Vagina (tissue), 2 donors: ENCODE results near the gene CBX2.

Source experiments
- CTCF ChIP-seq, 3 experiments: fragments of 450-650 bp in 2 of 3; fragments of 200-600 bp in 1 of 3; sonication (generic) in 1 of 3; IDR thresholded peaks; one replicate each; pipeline ENCODE4 v1.5.1; 2017 to 2019; ENCODE audit warnings: antibody characterized with exemption in 3 of 3, mild to moderate bottlenecking in 2 of 3, moderate library complexity in 2 of 3
- POLR2A ChIP-seq, 2 donors: fragments of 450-650 bp; IDR thresholded peaks; one replicate each; pipeline ENCODE4 v1.6.1; 2017; ENCODE audit warnings: antibody characterized with exemption in 2 of 2, mild to moderate bottlenecking in 2 of 2, moderate library complexity in 2 of 2
- POLR2AphosphoS5 ChIP-seq, 2 donors: sonication (generic); formaldehyde crosslinking; IDR thresholded peaks; one replicate each; pipeline ENCODE4 v1.9.0; 2017; ENCODE audit warnings: antibody characterized with exemption in 2 of 2, mild to moderate bottlenecking in 2 of 2, low read depth in 1 of 2; ENCODE audit not compliant: insufficient read depth in 1 of 2

GRCh38 chr17:79783891-79784290 lies 5.9 kb downstream of the CBX2 start:
- TF ChIP-seq CTCF (IDR thresholded peaks at IDR 0.05): no peak
- TF ChIP-seq POLR2AphosphoS5 (IDR thresholded peaks at IDR 0.05; ENCODE audit: insufficient read depth in 1 of 2, low read depth in 1 of 2): no peak
- TF ChIP-seq POLR2A (IDR thresholded peaks at IDR 0.05): no peak
